Suprapubic skin (tissue), 4 donors: ENCODE results near the gene VRK3. TPM values are rescaled to one million over a fixed set of nuclear protein-coding genes. Genes with fewer than 3 reads are reported as not detected.

Experiments used
- DNase-seq, 2 donors: peaks; one replicate each; pipeline ENCODE4 v3.0.0-alpha.2; 2019; ENCODE audit warnings: low spot score in 2 of 2
- H3K27ac ChIP-seq: fragments of 200-600 bp; sonication (generic); one replicate; pipeline ENCODE4 v1.5.1; 2019
- H3K27me3 ChIP-seq: fragments of 200-600 bp; sonication (generic); one replicate; pipeline ENCODE4 v1.5.1; 2019
- H3K36me3 ChIP-seq: fragments of 200-600 bp; sonication (generic); one replicate; pipeline ENCODE4 v1.5.1; 2019
- H3K4me1 ChIP-seq: fragments of 200-600 bp; sonication (generic); one replicate; pipeline ENCODE4 v1.5.1; 2019
- H3K4me3 ChIP-seq: fragments of 200-600 bp; sonication (generic); one replicate; pipeline ENCODE4 v1.5.1; 2019; ENCODE audit warnings: mild to moderate bottlenecking
- H3K9me3 ChIP-seq: fragments of 200-600 bp; sonication (generic); one replicate; pipeline ENCODE4 v1.5.1; 2019
- CTCF ChIP-seq, 2 donors: fragments of 200-600 bp in 1 of 2; fragments of 450-650 bp in 1 of 2; sonication (generic) in 1 of 2; IDR thresholded peaks; one replicate each; pipeline ENCODE4 v1.5.1; 2016 to 2019; ENCODE audit warnings: antibody characterized with exemption in 2 of 2, mild to moderate bottlenecking in 1 of 2, moderate library complexity in 1 of 2
- EP300 ChIP-seq: sonication (generic); formaldehyde crosslinking; IDR thresholded peaks from one replicate; pipeline ENCODE4 v1.6.1; 2017; ENCODE audit warnings: antibody characterized with exemption
- POLR2A ChIP-seq, 2 donors: fragments of 450-650 bp; IDR thresholded peaks; one replicate each; pipeline ENCODE4 v1.6.1; 2017; ENCODE audit warnings: antibody characterized with exemption in 2 of 2, mild to moderate bottlenecking in 2 of 2, moderate library complexity in 2 of 2
- POLR2AphosphoS5 ChIP-seq, 3 donors: sonication (generic); formaldehyde crosslinking; IDR thresholded peaks; one replicate each; pipeline ENCODE4 v1.6.1; 2017; ENCODE audit warnings: antibody characterized with exemption in 3 of 3
- WGBS: methylation state at CpG from one replicate; pipeline ENCODE4 v1.1.5; 2018; 5-methylcytosine and 5-hydroxymethylcytosine counted together
- total RNA-seq, 4 donors: library from RNA; depleted of rRNA; stranded (reverse); fragments of >200 nt; gene quantifications; one replicate each; pipeline ENCODE4 v1.1.0, GENCODE V29; 2016

The VRK3 gene
- total RNA-seq, 4 donors from 2014 or later, result 21.8 to 53.6 (median 35.8) TPM

DNA sequence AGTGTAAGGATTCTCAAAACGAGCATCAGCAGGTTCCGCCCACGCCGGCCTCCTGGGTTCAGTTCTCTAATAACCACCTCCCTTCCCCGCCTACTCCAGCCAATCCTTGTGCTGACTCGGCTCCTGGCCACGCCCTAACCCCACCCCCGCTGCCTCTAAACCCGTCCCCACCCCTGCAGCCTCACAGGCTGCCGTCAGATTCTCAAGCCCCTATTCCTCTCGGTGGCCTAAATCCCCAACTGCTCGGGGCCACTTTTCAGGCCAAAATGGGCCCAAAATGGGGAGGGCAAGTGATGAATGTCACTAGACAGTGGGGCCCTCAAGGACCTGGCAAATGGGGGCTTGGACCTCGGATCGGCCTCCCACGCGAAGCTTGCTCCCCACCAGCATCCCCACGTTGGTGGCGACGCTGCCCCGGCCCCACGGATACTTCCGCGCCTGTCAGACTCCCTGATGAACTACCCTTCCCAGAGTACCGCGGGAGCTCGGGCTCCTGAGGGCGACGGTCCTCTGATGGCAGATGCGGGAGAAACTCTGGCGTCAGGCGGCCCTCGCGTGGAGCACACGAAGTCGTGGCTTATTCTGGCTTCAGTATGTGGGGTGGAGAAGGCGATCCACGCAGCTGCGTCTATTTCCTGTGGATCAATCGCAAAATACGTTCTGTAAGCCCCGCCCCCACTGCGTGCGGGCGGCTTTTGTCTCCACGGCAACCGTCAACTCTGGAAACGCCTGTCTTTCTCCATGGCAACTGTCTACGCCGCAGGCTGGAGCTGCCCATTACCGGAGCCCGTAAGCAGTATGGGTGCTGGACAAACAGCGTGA lies 25.4 kb upstream of the VRK3 start:
- Histone ChIP-seq H3K36me3 (peaks cover 20% of the 10 kb centered on the region), H3K4me1 (peaks cover 14% of the 10 kb centered on the region), H3K27me3 (no peaks in the 10 kb centered on the region), H3K27ac (peak overlapping the region; percentile 57), H3K9me3 (peaks cover 10% of the 10 kb centered on the region), H3K4me3 (peak overlapping the region; percentile 56)
- 1% methylated on average over 32 of the region's 52 CpGs for WGBS
- TF ChIP-seq POLR2AphosphoS5 (IDR thresholded peaks at IDR 0.05) (no peak), POLR2A (IDR thresholded peaks at IDR 0.05) (no peak), EP300 (no peak), CTCF (IDR thresholded peaks at IDR 0.05) (no peak)
- peak; percentile 87 to 91 for DNase-seq

DNA sequence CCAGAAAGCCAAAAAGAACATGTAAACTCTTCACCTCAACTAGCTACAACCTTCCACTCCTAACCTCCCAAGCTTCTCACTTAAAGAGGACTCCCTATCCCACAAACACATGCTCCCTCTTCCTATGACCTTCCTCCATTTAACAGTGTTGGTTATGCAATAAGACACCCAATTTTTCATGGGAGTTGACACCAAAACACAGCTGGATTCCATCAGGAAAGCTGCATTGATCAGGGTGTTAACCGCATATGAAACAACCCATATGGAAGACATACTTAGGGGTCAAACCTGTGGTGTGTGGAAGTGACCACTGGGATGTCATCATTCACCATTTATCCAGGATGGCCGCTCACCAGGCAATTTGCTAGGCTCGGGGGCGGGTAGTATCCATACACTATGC lies 22.5 kb upstream of the VRK3 start:
- Histone ChIP-seq H3K4me1 (peaks cover 14% of the 10 kb centered on the region), H3K27me3 (no peaks in the 10 kb centered on the region), H3K9me3 (peaks cover 24% of the 10 kb centered on the region), H3K36me3 (peaks cover 50% of the 10 kb centered on the region), H3K4me3 (no peak overlapping the region), H3K27ac (no peak overlapping the region)
- 85% methylated on average over 4 of the region's 4 CpGs for WGBS
- TF ChIP-seq POLR2AphosphoS5 (IDR thresholded peaks at IDR 0.05) (no peak), CTCF (IDR thresholded peaks at IDR 0.05) (no peak), POLR2A (IDR thresholded peaks at IDR 0.05) (no peak), EP300 (no peak)
- no peak for DNase-seq

GRCh38 chr19:50046649-50047503 lies 21.7 kb upstream of the VRK3 start:
- 76% methylated on average over 14 of the region's 14 CpGs for WGBS
- DNase-seq, result peak; percentile 73 to 85
- H3K27me3 ChIP-seq, result no peaks in the 10 kb centered on the region
- peaks cover 58% of the 10 kb centered on the region for H3K36me3 ChIP-seq
- H3K9me3 ChIP-seq, result peaks cover 24% of the 10 kb centered on the region
- no peak overlapping the region for H3K4me3 ChIP-seq
- no peak overlapping the region for H3K27ac ChIP-seq
- peaks cover 14% of the 10 kb centered on the region for H3K4me1 ChIP-seq
- TF ChIP-seq POLR2AphosphoS5 (IDR thresholded peaks at IDR 0.05) (no peak), CTCF (IDR thresholded peaks at IDR 0.05) (peak in 1 of 2 donors; percentile 64), POLR2A (IDR thresholded peaks at IDR 0.05) (no peak), EP300 (no peak)

GRCh38 chr19:50044922-50045321 lies 19.8 kb upstream of the VRK3 start:
- WGBS, result 94% methylated on average over 7 of the region's 7 CpGs
- TF ChIP-seq EP300 (no peak), POLR2AphosphoS5 (IDR thresholded peaks at IDR 0.05) (no peak), CTCF (IDR thresholded peaks at IDR 0.05) (no peak), POLR2A (IDR thresholded peaks at IDR 0.05) (no peak)
- H3K36me3 ChIP-seq, result peaks cover 77% of the 10 kb centered on the region

DNA sequence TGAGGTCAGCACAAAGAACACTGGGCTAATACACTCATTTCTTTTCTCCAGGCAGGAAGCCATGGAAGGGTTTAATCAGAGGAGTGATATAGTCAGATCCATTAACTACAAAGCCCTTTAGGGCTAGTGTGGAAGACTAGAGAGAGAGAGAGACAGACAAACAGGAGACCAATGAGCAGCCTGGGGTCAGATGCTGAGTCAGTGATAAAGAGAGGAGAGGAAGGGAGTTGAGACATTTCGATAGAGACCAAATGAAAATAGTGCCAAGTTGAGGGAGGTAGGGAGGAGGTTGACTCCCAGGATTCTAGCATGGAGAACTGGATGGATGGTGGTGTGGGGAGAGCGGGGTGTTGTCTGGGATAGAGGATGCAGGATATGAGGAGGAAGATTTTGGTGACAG lies 18.8 kb upstream of the VRK3 start:
- TF ChIP-seq CTCF (IDR thresholded peaks at IDR 0.05) (no peak), POLR2A (IDR thresholded peaks at IDR 0.05) (no peak), POLR2AphosphoS5 (IDR thresholded peaks at IDR 0.05) (no peak), EP300 (no peak)
- Histone ChIP-seq H3K4me1 (no peaks in the 10 kb centered on the region), H3K4me3 (no peak overlapping the region), H3K27ac (no peak overlapping the region), H3K9me3 (peaks cover 24% of the 10 kb centered on the region), H3K36me3 (peaks cover 87% of the 10 kb centered on the region), H3K27me3 (no peaks in the 10 kb centered on the region)
- DNase-seq, result no peak
- 90% methylated on average over 2 of the region's 2 CpGs for WGBS

More at GRCh38 chr19:50044922-50045321, 19.8 kb upstream of the VRK3 start:
- DNase-seq, result no peak
- no peaks in the 10 kb centered on the region for H3K4me1 ChIP-seq
- H3K27ac ChIP-seq, result no peak overlapping the region
- no peak overlapping the region for H3K4me3 ChIP-seq
- H3K27me3 ChIP-seq, result no peaks in the 10 kb centered on the region
- peaks cover 24% of the 10 kb centered on the region for H3K9me3 ChIP-seq
